Transverse colon (tissue), 4 donors: ENCODE data around the gene SMYD4. TPM values are rescaled to one million over a fixed set of nuclear protein-coding genes. Genes with fewer than 3 reads are reported as not detected.

ENCODE experiments used
- DNase-seq: peaks from one replicate; pipeline ENCODE4 v3.0.0-alpha.2; 2019
- H3K27ac ChIP-seq, 4 donors: fragments of 200-600 bp; sonication (generic); 2 replicates each; pipeline ENCODE4 v1.5.1; 2016 to 2018; ENCODE audit warnings: inconsistent platforms in 4 of 4
- H3K27me3 ChIP-seq: fragments of 200-600 bp; sonication (generic); 2 replicates; pipeline ENCODE4 v1.5.1; 2017; ENCODE audit warnings: inconsistent platforms
- H3K36me3 ChIP-seq, 4 donors: fragments of 200-600 bp; sonication (generic); 2 replicates each; pipeline ENCODE4 v1.5.1; 2017 to 2019; ENCODE audit warnings: inconsistent platforms in 4 of 4
- H3K4me1 ChIP-seq, 4 donors: fragments of 200-600 bp; sonication (generic); 2 replicates each; pipeline ENCODE4 v1.5.1; 2017 to 2020; ENCODE audit warnings: inconsistent platforms in 4 of 4
- H3K4me3 ChIP-seq, 4 donors: fragments of 200-600 bp; sonication (generic); 1 replicate in 1 of 4; 2 replicates in 3 of 4; pipeline versions ENCODE4 v1.5.1 to v1.6.1; 2017 to 2019; ENCODE audit warnings: inconsistent platforms in 4 of 4
- H3K9me3 ChIP-seq, 2 donors: fragments of 200-600 bp; sonication (generic); 2 replicates each; pipeline ENCODE4 v1.5.1; 2017 to 2019; ENCODE audit warnings: inconsistent platforms in 2 of 2
- CTCF ChIP-seq, 5 experiments: fragments of 200-600 bp in 3 of 5; fragments of 450-650 bp in 2 of 5; sonication (generic) in 3 of 5; IDR thresholded peaks; 1 replicate in 2 of 5; 2 replicates in 3 of 5; pipeline ENCODE4 v1.5.1; 2016 to 2017; ENCODE audit warnings: antibody characterized with exemption in 5 of 5, inconsistent platforms in 3 of 5, mild to moderate bottlenecking in 2 of 5, moderate library complexity in 1 of 5
- EP300 ChIP-seq: sonication (generic); formaldehyde crosslinking; IDR thresholded peaks from one replicate; pipeline ENCODE4 v1.6.1; 2017; ENCODE audit warnings: antibody characterized with exemption, low read depth
- POLR2A ChIP-seq: fragments of 450-650 bp; IDR thresholded peaks from one replicate; pipeline ENCODE4 v1.6.1; 2016; ENCODE audit warnings: antibody characterized with exemption, mild to moderate bottlenecking, moderate library complexity
- POLR2AphosphoS5 ChIP-seq, 3 donors: sonication (generic); formaldehyde crosslinking; IDR thresholded peaks; one replicate each; pipeline ENCODE4 v1.6.1; 2016; ENCODE audit warnings: antibody characterized with exemption in 3 of 3
- WGBS, 2 donors: methylation state at CpG; one replicate each; pipeline ENCODE4 v1.1.5; 2018; ENCODE audit warnings: low coverage in 1 of 2; 5-methylcytosine and 5-hydroxymethylcytosine counted together
- in situ Hi-C, 4 donors: fragments of 200-750 bp; cut with MboI; loops; one replicate each; pipeline versions ENCODE4 v1.15.0 to v1.15.1; 2017; ENCODE audit warnings: low sequenced_read_pairs in 3 of 4, low pct_ligation_motif_present in 1 of 4, low pct_unique_long_range_greater_than_20kb in 1 of 4
- intact Hi-C: fragments of 100-400 bp; cut with DNase I; formaldehyde crosslinking; loops from one replicate; pipeline ENCODE4 v1.15.1; 2023; ENCODE audit warnings: low total_unique reads
- total RNA-seq, 4 donors: library from RNA; depleted of rRNA; stranded (reverse); fragments of >200 nt; gene quantifications; one replicate each; pipeline ENCODE4 v1.1.0, GENCODE V29; 2016

Gene SMYD4
- total RNA-seq, 4 donors from 2014 or later, result 4.1 to 14.8 (median 9.0) TPM

GRCh38 chr17:1792495-1793446 lies 36.9 kb downstream of the SMYD4 start:
- H3K27ac ChIP-seq, result no peak overlapping the region
- no peak overlapping the region for H3K4me3 ChIP-seq
- no peak for TF ChIP-seq POLR2A
- TF ChIP-seq CTCF (IDR thresholded peaks at IDR 0.05), result no peak
- TF ChIP-seq POLR2AphosphoS5 (IDR thresholded peaks at IDR 0.05), result no peak
- TF ChIP-seq EP300, result no peak
- intact Hi-C loops (no loop called here), in situ Hi-C loops (no loop called here)
- H3K27me3 ChIP-seq, result no peaks in the 10 kb centered on the region
- H3K9me3 ChIP-seq, result no peaks in the 10 kb centered on the region
- no peaks in the 10 kb centered on the region for H3K36me3 ChIP-seq
- peaks cover 3 to 29% (median 4%) of the 10 kb centered on the region in 4 donors for H3K4me1 ChIP-seq
- WGBS, 2 donors, result 76 to 85% methylated on average over 6 to 23 of the region's 23 CpGs
- DNase-seq, result no peak

GRCh38 chr17:1789936-1790335 lies 39.8 kb downstream of the SMYD4 start:
- Histone ChIP-seq H3K27ac (no peak overlapping the region), H3K36me3 (no peaks in the 10 kb centered on the region), H3K4me3 (no peak overlapping the region), H3K9me3 (no peaks in the 10 kb centered on the region), H3K4me1 (peaks cover 6 to 36% (median 20%) of the 10 kb centered on the region in 4 donors), H3K27me3 (no peaks in the 10 kb centered on the region)
- TF ChIP-seq EP300 (no peak), POLR2A (no peak), POLR2AphosphoS5 (IDR thresholded peaks at IDR 0.05) (no peak), CTCF (IDR thresholded peaks at IDR 0.05) (no peak)
- no peak for DNase-seq
- in situ Hi-C loops, result loop anchor here in 2 of 4 donors (10.0 kb wide), 1 partner anchor 65 kb away; the partner anchor contains the start of gene WDR81 (in 2 of the 2)
- WGBS, 2 donors, result 67 to 73% methylated on average over 5 of the region's 5 CpGs
- intact Hi-C loops, result no loop called here

GRCh38 chr17:1787301-1787902 lies 42.3 kb downstream of the SMYD4 start:
- Histone ChIP-seq H3K27me3 (no peaks in the 10 kb centered on the region), H3K36me3 (peaks cover 0 to 4% (median 0%) of the 10 kb centered on the region in 4 donors), H3K4me3 (no peak overlapping the region), H3K4me1 (peaks cover 6 to 54% (median 29%) of the 10 kb centered on the region in 4 donors), H3K27ac (peak overlapping the region; percentile 83 to 94 (median 90)), H3K9me3 (no peaks in the 10 kb centered on the region)
- in situ Hi-C loops (loop anchor here in 2 of 4 donors (10.0 kb wide), 1 partner anchor 63 kb away; the partner anchor contains the start of gene WDR81 (in 2 of the 2)), intact Hi-C loops (no loop called here)
- 73 to 77% methylated on average over 7 to 16 of the region's 16 CpGs for WGBS, 2 donors
- TF ChIP-seq CTCF (IDR thresholded peaks at IDR 0.05), result no peak
- TF ChIP-seq POLR2A, result peak; percentile 47
- peak; percentile 61 to 87 (median 78) for TF ChIP-seq POLR2AphosphoS5 (IDR thresholded peaks at IDR 0.05)
- no peak for TF ChIP-seq EP300
- peak; percentile 78 for DNase-seq

GRCh38 chr17:1786708-1787107 lies 43.0 kb downstream of the SMYD4 start:
- 75 to 78% methylated on average over 2 to 7 of the region's 7 CpGs for WGBS, 2 donors
- Histone ChIP-seq H3K4me3 (no peak overlapping the region), H3K27ac (peak overlapping the region; percentile 83 to 94 (median 90)), H3K9me3 (no peaks in the 10 kb centered on the region), H3K4me1 (peaks cover 6 to 61% (median 31%) of the 10 kb centered on the region in 4 donors), H3K36me3 (peaks cover 0 to 4% (median 0%) of the 10 kb centered on the region in 4 donors), H3K27me3 (no peaks in the 10 kb centered on the region)
- in situ Hi-C loops (loop anchor here in 2 of 4 donors (10.0 kb wide), 1 partner anchor 62 kb away; the partner anchor contains the start of gene WDR81 (in 2 of the 2)), intact Hi-C loops (no loop called here)
- DNase-seq, result no peak
- TF ChIP-seq EP300 (no peak), POLR2AphosphoS5 (IDR thresholded peaks at IDR 0.05) (no peak), POLR2A (no peak), CTCF (IDR thresholded peaks at IDR 0.05) (no peak)
